ENCODE results near the gene CDH8. TPM values are rescaled to one million over a fixed set of nuclear protein-coding genes. Genes with fewer than 3 reads are reported as not detected.

The CDH8 gene
- total RNA-seq, 4 donors from 2014 or later: 1.5 TPM; not detected in 3

DNA sequence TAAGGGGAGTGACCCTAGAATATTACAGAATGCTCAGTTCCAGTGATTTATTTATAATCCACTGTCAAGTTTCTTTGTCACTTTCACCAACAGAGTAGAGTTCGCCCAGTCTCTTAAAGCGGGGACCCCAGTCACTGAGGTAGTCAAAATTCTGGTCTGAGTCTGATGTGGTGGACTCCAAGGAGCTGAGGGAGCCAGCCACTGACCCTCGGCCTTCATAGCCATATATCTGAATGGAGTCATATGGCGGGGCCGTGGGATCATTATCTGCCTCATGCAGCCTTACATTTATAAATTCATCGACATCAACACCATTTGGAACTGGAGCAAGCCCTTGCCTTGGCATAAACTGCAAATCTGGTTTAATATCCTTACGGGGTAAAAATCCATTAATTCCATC is 382.7 kb downstream of the CDH8 start:
- intact Hi-C loops (cut with DNase I; ENCODE audit: low total_unique reads) (no loop called here), in situ Hi-C loops (cut with MboI; ENCODE audit: low pct_ligation_motif_present in 1 of 4, low pct_unique_long_range_greater_than_20kb in 1 of 4, low sequenced_read_pairs in 3 of 4) (no loop called here)
- Histone ChIP-seq H3K36me3 (no peaks in the 10 kb centered on the region), H3K4me1 (no peaks in the 10 kb centered on the region), H3K27ac (no peak overlapping the region), H3K4me3 (no peak overlapping the region), H3K27me3 (no peaks in the 10 kb centered on the region), H3K9me3 (no peaks in the 10 kb centered on the region)
- no peak for DNase-seq
- WGBS, 2 donors (ENCODE audit: low coverage in 1 of 2): 80 to 83% methylated on average over 1 to 7 of the region's 7 CpGs
- TF ChIP-seq POLR2A (IDR thresholded peaks at IDR 0.05): no peak
- TF ChIP-seq POLR2AphosphoS5 (IDR thresholded peaks at IDR 0.05): no peak
- TF ChIP-seq EP300 (IDR thresholded peaks at IDR 0.05; ENCODE audit: low read depth): no peak
- TF ChIP-seq, protein P1, sequence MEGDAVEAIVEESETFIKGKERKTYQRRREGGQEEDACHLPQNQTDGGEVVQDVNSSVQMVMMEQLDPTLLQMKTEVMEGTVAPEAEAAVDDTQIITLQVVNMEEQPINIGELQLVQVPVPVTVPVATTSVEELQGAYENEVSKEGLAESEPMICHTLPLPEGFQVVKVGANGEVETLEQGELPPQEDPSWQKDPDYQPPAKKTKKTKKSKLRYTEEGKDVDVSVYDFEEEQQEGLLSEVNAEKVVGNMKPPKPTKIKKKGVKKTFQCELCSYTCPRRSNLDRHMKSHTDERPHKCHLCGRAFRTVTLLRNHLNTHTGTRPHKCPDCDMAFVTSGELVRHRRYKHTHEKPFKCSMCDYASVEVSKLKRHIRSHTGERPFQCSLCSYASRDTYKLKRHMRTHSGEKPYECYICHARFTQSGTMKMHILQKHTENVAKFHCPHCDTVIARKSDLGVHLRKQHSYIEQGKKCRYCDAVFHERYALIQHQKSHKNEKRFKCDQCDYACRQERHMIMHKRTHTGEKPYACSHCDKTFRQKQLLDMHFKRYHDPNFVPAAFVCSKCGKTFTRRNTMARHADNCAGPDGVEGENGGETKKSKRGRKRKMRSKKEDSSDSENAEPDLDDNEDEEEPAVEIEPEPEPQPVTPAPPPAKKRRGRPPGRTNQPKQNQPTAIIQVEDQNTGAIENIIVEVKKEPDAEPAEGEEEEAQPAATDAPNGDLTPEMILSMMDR (IDR thresholded peaks at IDR 0.05): no peak

DNA sequence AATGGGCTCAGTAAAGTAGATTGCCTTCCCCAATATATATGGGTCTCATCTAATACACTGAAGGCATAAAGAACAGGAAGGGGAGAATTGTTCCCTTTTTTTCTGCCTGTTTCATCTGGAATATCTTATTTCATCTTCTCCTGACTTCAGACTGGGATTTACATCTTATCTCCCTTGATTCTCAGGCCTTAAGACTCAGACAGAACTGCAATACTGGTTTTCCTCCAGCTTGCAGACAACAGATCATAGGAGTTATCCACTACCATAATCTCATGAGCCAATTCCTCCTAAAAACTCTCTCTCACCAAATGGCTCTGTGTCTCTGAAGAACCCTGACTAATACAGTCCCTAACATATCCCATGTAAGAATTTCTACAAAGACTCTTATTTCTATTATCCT is 390.7 kb downstream of the CDH8 start:
- no peaks in the 10 kb centered on the region for H3K27me3 ChIP-seq
- H3K9me3 ChIP-seq: no peaks in the 10 kb centered on the region
- no peaks in the 10 kb centered on the region for H3K36me3 ChIP-seq
- intact Hi-C loops (cut with DNase I; ENCODE audit: low total_unique reads): no loop called here
- H3K27ac ChIP-seq: no peak overlapping the region
- no peak overlapping the region for H3K4me3 ChIP-seq
- in situ Hi-C loops (cut with MboI; ENCODE audit: low pct_ligation_motif_present in 1 of 4, low pct_unique_long_range_greater_than_20kb in 1 of 4, low sequenced_read_pairs in 3 of 4): no loop called here
- TF ChIP-seq POLR2AphosphoS5 (IDR thresholded peaks at IDR 0.05) (no peak), EP300 (IDR thresholded peaks at IDR 0.05; ENCODE audit: low read depth) (no peak), POLR2A (IDR thresholded peaks at IDR 0.05) (no peak)
- TF ChIP-seq, protein P1 (IDR thresholded peaks at IDR 0.05): no peak
- DNase-seq: no peak
- H3K4me1 ChIP-seq: no peaks in the 10 kb centered on the region

DNA sequence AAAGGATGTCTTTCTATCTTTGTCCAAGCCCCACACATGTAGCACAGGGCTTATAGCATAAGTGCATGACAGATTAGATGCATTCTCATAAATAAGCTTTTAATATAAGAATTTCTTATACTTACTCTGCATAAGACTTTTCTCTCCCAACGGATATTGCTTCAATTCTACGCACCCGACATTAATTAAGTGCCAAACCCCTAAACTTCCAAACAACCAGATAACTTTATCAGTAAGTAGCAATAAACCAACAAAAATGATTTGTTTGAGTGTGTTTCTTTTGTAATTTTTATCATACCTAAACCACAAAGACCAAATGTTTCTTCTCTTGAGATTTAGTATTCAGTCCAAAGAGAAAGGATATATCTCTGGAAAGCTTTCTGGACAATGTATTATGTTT is 391.5 kb downstream of the CDH8 start:
- WGBS, 2 donors (ENCODE audit: low coverage in 1 of 2): 78 to 88% methylated on average over 3 of the region's 3 CpGs
- no peaks in the 10 kb centered on the region for H3K4me1 ChIP-seq

DNA sequence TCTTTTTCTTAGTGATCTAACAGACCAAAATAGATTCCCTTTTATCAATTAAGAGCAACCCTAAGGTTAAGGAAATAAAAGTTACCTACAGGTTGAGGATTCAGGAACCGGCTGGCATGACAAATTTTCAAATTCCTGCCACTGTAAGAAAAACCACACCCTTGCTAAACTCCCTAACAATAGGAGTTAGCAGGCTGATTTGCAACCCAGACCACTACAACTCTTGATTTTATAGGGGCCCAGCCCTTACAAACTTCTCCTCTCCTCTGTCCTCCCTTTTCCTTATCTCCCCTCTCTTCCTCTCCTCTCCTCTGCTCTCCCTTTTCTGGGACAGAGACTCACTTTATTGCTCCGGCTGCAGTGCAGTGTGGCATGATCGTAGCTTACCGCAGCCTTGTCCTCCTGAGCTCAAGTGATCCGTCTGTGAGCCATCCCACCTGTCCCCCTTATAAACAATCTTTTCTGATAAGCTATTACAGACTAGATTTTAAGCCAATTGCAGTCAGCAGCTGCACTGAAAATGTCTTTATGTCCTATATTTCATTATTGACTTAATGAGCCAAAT is 418.9 kb downstream of the CDH8 start:
- no peaks in the 10 kb centered on the region for H3K36me3 ChIP-seq
- WGBS, 2 donors (ENCODE audit: low coverage in 1 of 2): 62 to 65% methylated on average over 5 of the region's 5 CpGs
- in situ Hi-C loops (cut with MboI; ENCODE audit: low pct_ligation_motif_present in 1 of 4, low pct_unique_long_range_greater_than_20kb in 1 of 4, low sequenced_read_pairs in 3 of 4) (no loop called here), intact Hi-C loops (cut with DNase I; ENCODE audit: low total_unique reads) (no loop called here)
- no peaks in the 10 kb centered on the region for H3K27me3 ChIP-seq
- TF ChIP-seq EP300 (IDR thresholded peaks at IDR 0.05; ENCODE audit: low read depth): no peak
- no peak for TF ChIP-seq POLR2A (IDR thresholded peaks at IDR 0.05)
- TF ChIP-seq POLR2AphosphoS5 (IDR thresholded peaks at IDR 0.05): no peak
- TF ChIP-seq, protein P1 (IDR thresholded peaks at IDR 0.05): no peak
- DNase-seq: no peak
- H3K4me3 ChIP-seq: no peak overlapping the region
- H3K4me1 ChIP-seq: no peaks in the 10 kb centered on the region
- no peak overlapping the region for H3K27ac ChIP-seq
- no peaks in the 10 kb centered on the region for H3K9me3 ChIP-seq

More for the DNA sequence above, 391.5 kb downstream of the CDH8 start:
- Histone ChIP-seq H3K27ac (no peak overlapping the region), H3K9me3 (no peaks in the 10 kb centered on the region), H3K27me3 (no peaks in the 10 kb centered on the region), H3K4me3 (no peak overlapping the region), H3K36me3 (no peaks in the 10 kb centered on the region)
- TF ChIP-seq, protein P1 (IDR thresholded peaks at IDR 0.05): no peak
- TF ChIP-seq POLR2AphosphoS5 (IDR thresholded peaks at IDR 0.05) (no peak), EP300 (IDR thresholded peaks at IDR 0.05; ENCODE audit: low read depth) (no peak), POLR2A (IDR thresholded peaks at IDR 0.05) (no peak)
- no peak for DNase-seq
- intact Hi-C loops (cut with DNase I; ENCODE audit: low total_unique reads) (no loop called here), in situ Hi-C loops (cut with MboI; ENCODE audit: low pct_ligation_motif_present in 1 of 4, low pct_unique_long_range_greater_than_20kb in 1 of 4, low sequenced_read_pairs in 3 of 4) (no loop called here)
